IPS-11a (cell line): ENCODE data around the gene ARMC9.
"Not testable (repeated sequence)": the region's sequence is repeated elsewhere in the genome, so short reads cannot be mapped to it uniquely, and the experiment has no call there.

Experiments
- H3K4me3 ChIP-seq: one replicate; pipeline ENCODE4 v1.5.1; 2013; ENCODE audit warnings: low read depth, low read length, control low read depth

The ARMC9 gene

GRCh38 chr2:231238689-231239088, 40.3 kb downstream of the ARMC9 start:
- no peak overlapping the region for H3K4me3 ChIP-seq

- H3K4me3 ChIP-seq, result no peak overlapping the region
Observed at GRCh38 chr2:231239751-231240150, 41.3 kb downstream of the ARMC9 start.

GRCh38 chr2:231241755-231242507, 43.5 kb downstream of the ARMC9 start:
- no peak overlapping the region for H3K4me3 ChIP-seq

GRCh38 chr2:231243866-231244265, 45.4 kb downstream of the ARMC9 start:
- H3K4me3 ChIP-seq, result no peak overlapping the region

- no peak overlapping the region for H3K4me3 ChIP-seq
Observed at GRCh38 chr2:231244382-231245248, 46.2 kb downstream of the ARMC9 start.

- no peak overlapping the region for H3K4me3 ChIP-seq
Observed at GRCh38 chr2:231245249-231246094, 47.0 kb downstream of the ARMC9 start.

GRCh38 chr2:231246171-231246842, 47.9 kb downstream of the ARMC9 start:
- no peak overlapping the region for H3K4me3 ChIP-seq

GRCh38 chr2:231250146-231250545, 51.7 kb downstream of the ARMC9 start:
- H3K4me3 ChIP-seq, result no peak overlapping the region

- no peak overlapping the region for H3K4me3 ChIP-seq
Observed at GRCh38 chr2:231250698-231251097, 52.3 kb downstream of the ARMC9 start.

GRCh38 chr2:231253292-231253691, 54.9 kb downstream of the ARMC9 start:
- H3K4me3 ChIP-seq, result not testable (repeated sequence)

- H3K4me3 ChIP-seq, result no peak overlapping the region
Observed at GRCh38 chr2:231256494-231256893, 58.1 kb downstream of the ARMC9 start.

GRCh38 chr2:231257763-231258162, 59.3 kb downstream of the ARMC9 start:
- no peak overlapping the region for H3K4me3 ChIP-seq

- no peak overlapping the region for H3K4me3 ChIP-seq
Observed at GRCh38 chr2:231258701-231259100, 60.3 kb downstream of the ARMC9 start.

- H3K4me3 ChIP-seq, result no peak overlapping the region
Observed at GRCh38 chr2:231259104-231259503, 60.7 kb downstream of the ARMC9 start.

GRCh38 chr2:231260442-231261208, 62.2 kb downstream of the ARMC9 start:
- H3K4me3 ChIP-seq, result no peak overlapping the region

- no peak overlapping the region for H3K4me3 ChIP-seq
Observed at GRCh38 chr2:231263118-231263831, 64.8 kb downstream of the ARMC9 start.

GRCh38 chr2:231270221-231271114, 72.0 kb downstream of the ARMC9 start:
- no peak overlapping the region for H3K4me3 ChIP-seq

GRCh38 chr2:231272991-231273390, 74.6 kb downstream of the ARMC9 start:
- H3K4me3 ChIP-seq, result no peak overlapping the region
